CD4-positive, alpha-beta T cell (primary cell): Measurements from ENCODE around the gene ALKBH6. TPM values are rescaled to one million over a fixed set of nuclear protein-coding genes. Genes with fewer than 3 reads are reported as not detected.

Source experiments
- ATAC-seq: fragments of 200-7000 bp; cut with Tn5 transposase; one replicate; pipeline ENCODE4 v1.10.0; 2022; ENCODE audit warnings: mild to moderate bottlenecking; ENCODE audit not compliant: poor library complexity
- CTCF ChIA-PET: fragments of 350-600 bp; sonication (Branson Sonifier 250); formaldehyde crosslinking; loops from one replicate; lab custom pipeline; 2021; ENCODE audit warnings: antibody characterized with exemption, inconsistent platforms; lab: Charles Lee
- POLR2A ChIA-PET: fragments of 350-600 bp; sonication (Branson Sonifier 250); formaldehyde crosslinking; loops from one replicate; lab custom pipeline; 2021; ENCODE audit warnings: antibody characterized with exemption, inconsistent platforms; lab: Charles Lee
- DNase-seq, 14 experiments: peaks; one replicate each; pipeline ENCODE4 v3.0.0-alpha.2; 2013 to 2020; ENCODE audit warnings: mixed read lengths in 2 of 14
- H3K27ac ChIP-seq, 2 donors: one replicate each; pipeline versions ENCODE4 v1.5.1 to v1.7.0; 2013; ENCODE audit warnings: low read length in 2 of 2, low read depth in 1 of 2, mild to moderate bottlenecking in 1 of 2
- H3K27me3 ChIP-seq, 2 experiments: 1 replicate in 1 of 2; 2 replicates in 1 of 2; pipeline versions ENCODE4 v1.6.1 to v1.7.0; 2013; ENCODE audit warnings: low read length in 2 of 2, control low read depth in 1 of 2, mild to moderate bottlenecking in 1 of 2, moderate library complexity in 1 of 2; ENCODE audit not compliant: insufficient read depth in 2 of 2, control insufficient read depth in 1 of 2
- H3K36me3 ChIP-seq: one replicate; pipeline ENCODE4 v1.6.1; 2013; ENCODE audit warnings: low read length, control low read depth; ENCODE audit not compliant: insufficient read depth
- H3K4me1 ChIP-seq: one replicate; pipeline ENCODE4 v1.6.1; 2013; ENCODE audit warnings: low read length, control low read depth; ENCODE audit not compliant: insufficient read depth
- H3K4me3 ChIP-seq: one replicate; pipeline ENCODE4 v1.5.1; 2013; ENCODE audit warnings: mild to moderate bottlenecking, low read length, moderate library complexity
- H3K9me3 ChIP-seq, 2 experiments: 1 replicate in 1 of 2; 2 replicates in 1 of 2; pipeline versions ENCODE4 v1.6.1 to v1.7.0; 2013; ENCODE audit warnings: low read length in 2 of 2, mild to moderate bottlenecking in 2 of 2, control low read depth in 1 of 2, moderate library complexity in 1 of 2; ENCODE audit not compliant: control insufficient read depth in 1 of 2, insufficient read depth in 1 of 2
- H3K27ac Mint-ChIP-seq: one replicate; pipeline ENCODE4 v1.8.0; 2020; ENCODE audit warnings: mixed read lengths
- H3K27me3 Mint-ChIP-seq: one replicate; pipeline ENCODE4 v1.8.0; 2021; ENCODE audit warnings: mixed read lengths
- H3K36me3 Mint-ChIP-seq: one replicate; pipeline ENCODE4 v1.8.0; 2021; ENCODE audit warnings: low read depth, mixed read lengths
- H3K4me1 Mint-ChIP-seq: one replicate; pipeline ENCODE4 v1.8.0; 2021; ENCODE audit warnings: low read depth, mixed read lengths
- H3K4me3 Mint-ChIP-seq: one replicate; pipeline ENCODE4 v1.8.0; 2020; ENCODE audit warnings: mild to moderate bottlenecking, mixed read lengths
- H3K9me3 Mint-ChIP-seq: one replicate; pipeline ENCODE4 v1.8.0; 2020; ENCODE audit warnings: mixed read lengths
- CTCF ChIP-seq: fragments of 200-600 bp; IDR thresholded peaks from one replicate; pipeline ENCODE4 v1.8.0; 2022; ENCODE audit warnings: antibody characterized with exemption, mild to moderate bottlenecking
- intact Hi-C, 2 experiments: fragments of 100-400 bp; cut with DNase I in 1 of 2; cut with micrococcal nuclease in 1 of 2; formaldehyde crosslinking; loops; one replicate each; pipeline versions ENCODE4 v1.15.1 to v1.9.0; 2023 to 2025; cut with DNase I, micrococcal nuclease
- total RNA-seq, 174 experiments: library from RNA in 2 of 174; stranded (reverse) in 2 of 174; gene quantifications; one replicate each; pipeline ENCODE4 v1.2.3 and lab custom pipeline; 2021 to 2026

The ALKBH6 gene
- total RNA-seq, 2 experiments from 2014 or later, result 38.1 to 41.8 TPM

GRCh38 chr19:35959968-35960320, 54.1 kb downstream of the ALKBH6 start:
- intact Hi-C loops, result loop anchor here (5.0 kb wide), 3 partner anchors 52 to 212 kb away; partner anchors contain the start of genes ALKBH6 (in 1 of the 2), THAP8 (in 1 of the 2) and WDR62 (in 1 of the 2)
- CTCF ChIA-PET, result interaction anchor here (1.7 to 1.8 kb wide), 3 partner anchors 54 to 212 kb away, joined by 5 to 7 read pairs (median 7); partner anchors contain the start of genes ALKBH6 and LIN37
- H3K4me3 Mint-ChIP-seq, result peak overlapping the region; percentile 51
- no peak for TF ChIP-seq CTCF
- H3K36me3 Mint-ChIP-seq, result no peaks in the 10 kb centered on the region
- Histone ChIP-seq H3K4me3 (peak overlapping the region; percentile 64), H3K27me3 (no peaks in the 10 kb centered on the region), H3K9me3 (no peaks in the 10 kb centered on the region), H3K4me1 (peaks cover 42% of the 10 kb centered on the region), H3K36me3 (no peaks in the 10 kb centered on the region), H3K27ac (no peak overlapping the region)
- H3K27me3 Mint-ChIP-seq, result peaks cover 4% of the 10 kb centered on the region
- DNase-seq, result no peak
- POLR2A ChIA-PET, result interaction anchor here (1.7 kb wide), 1 partner anchor 34 kb away, joined by 4 read pairs; no protein-coding TSS in a partner anchor
- peaks cover 46% of the 10 kb centered on the region for H3K4me1 Mint-ChIP-seq
- no peaks in the 10 kb centered on the region for H3K9me3 Mint-ChIP-seq
- no peak overlapping the region for H3K27ac Mint-ChIP-seq
- no peak for ATAC-seq

Other genes starting within 250 kb of the ALKBH6 start
- 10 to 100 TPM; 16.4 to 19.5 TPM for gene ARHGAP33, start 238.6 kb downstream of the ALKBH6 start, total RNA-seq
- not detected for gene PRODH2, start 201.4 kb downstream of the ALKBH6 start, total RNA-seq
- not detected for gene NPHS1, start 161.7 kb downstream of the ALKBH6 start, total RNA-seq
- gene KIRREL2, start 157.3 kb downstream of the ALKBH6 start, total RNA-seq, result under 1 TPM in 1 of 2 experiments, not detected in 1; 0.14 TPM
- gene APLP1, start 145.6 kb downstream of the ALKBH6 start, total RNA-seq, result not detected
- gene NFKBID, start 113.7 kb downstream of the ALKBH6 start, total RNA-seq, result 10 to 100 TPM; 26.5 to 30.1 TPM
- 10 to 100 TPM; 72.4 to 78.6 TPM for gene HCST, start 111.7 kb downstream of the ALKBH6 start, total RNA-seq
- gene TYROBP, start 105.9 kb downstream of the ALKBH6 start, total RNA-seq, result 1 to 10 TPM; 6.0 to 7.6 TPM
- gene LRFN3, start 77.8 kb downstream of the ALKBH6 start, total RNA-seq, result 1 to 10 TPM; 4.2 to 4.5 TPM
- 1 to 10 TPM; 4.3 to 5.4 TPM for gene SDHAF1, start 19.0 kb downstream of the ALKBH6 start, total RNA-seq
- 1 to 10 TPM; 1.6 TPM for gene SYNE4, start 5.4 kb downstream of the ALKBH6 start, total RNA-seq
- gene CLIP3, start 18.7 kb upstream of the ALKBH6 start, total RNA-seq, result under 1 TPM; 0.47 to 0.85 TPM
- gene THAP8, start 40.1 kb upstream of the ALKBH6 start, total RNA-seq, result under 1 TPM; 0.38 to 0.53 TPM
- gene WDR62, start 40.7 kb upstream of the ALKBH6 start, total RNA-seq, result 1 to 10 TPM; 2.0 to 2.6 TPM
- gene OVOL3, start 96.9 kb upstream of the ALKBH6 start, total RNA-seq, result not detected
- gene POLR2I, start 100.7 kb upstream of the ALKBH6 start, total RNA-seq, result 10 to 100 TPM; 29.2 to 31.1 TPM
- 10 to 100 TPM; 67.5 to 68.0 TPM for gene TBCB, start 101.3 kb upstream of the ALKBH6 start, total RNA-seq
- 100 to 1,000 TPM; 167 to 177 TPM for gene CAPNS1, start 125.9 kb upstream of the ALKBH6 start, total RNA-seq
- not detected for gene COX7A1, start 138.2 kb upstream of the ALKBH6 start, total RNA-seq
- gene ZNF565, start 200.5 kb upstream of the ALKBH6 start, total RNA-seq, result 1 to 10 TPM; 7.6 to 8.5 TPM
- gene ZNF146, start 200.9 kb upstream of the ALKBH6 start, total RNA-seq, result 10 to 100 TPM; 13.6 to 13.7 TPM